Mammary epithelial cell (primary cell): ENCODE results near the gene PODN.

Source experiments
- EZH2 ChIP-seq: IDR thresholded peaks from 2 replicates; pipeline ENCODE4 v1.6.1; 2012; ENCODE audit warnings: low read length, inconsistent platforms, borderline replicate concordance
- TF ChIP-seq, protein P1 (sequence below), 2 donors: IDR thresholded peaks in 1 of 2; conservative IDR thresholded peaks in 1 of 2; 2 replicates each; pipeline ENCODE4 v1.5.1; 2011 to 2012; ENCODE audit warnings: inconsistent platforms in 2 of 2, low read length in 2 of 2, mild to moderate bottlenecking in 2 of 2, control low read depth in 1 of 2, low read depth in 1 of 2; ENCODE audit not compliant: insufficient read depth in 1 of 2; ENCODE audit errors: extremely low read depth in 1 of 2

GRCh38 chr1:53082826-53083455 is 20.9 kb downstream of the PODN start:
- TF ChIP-seq, protein P1, sequence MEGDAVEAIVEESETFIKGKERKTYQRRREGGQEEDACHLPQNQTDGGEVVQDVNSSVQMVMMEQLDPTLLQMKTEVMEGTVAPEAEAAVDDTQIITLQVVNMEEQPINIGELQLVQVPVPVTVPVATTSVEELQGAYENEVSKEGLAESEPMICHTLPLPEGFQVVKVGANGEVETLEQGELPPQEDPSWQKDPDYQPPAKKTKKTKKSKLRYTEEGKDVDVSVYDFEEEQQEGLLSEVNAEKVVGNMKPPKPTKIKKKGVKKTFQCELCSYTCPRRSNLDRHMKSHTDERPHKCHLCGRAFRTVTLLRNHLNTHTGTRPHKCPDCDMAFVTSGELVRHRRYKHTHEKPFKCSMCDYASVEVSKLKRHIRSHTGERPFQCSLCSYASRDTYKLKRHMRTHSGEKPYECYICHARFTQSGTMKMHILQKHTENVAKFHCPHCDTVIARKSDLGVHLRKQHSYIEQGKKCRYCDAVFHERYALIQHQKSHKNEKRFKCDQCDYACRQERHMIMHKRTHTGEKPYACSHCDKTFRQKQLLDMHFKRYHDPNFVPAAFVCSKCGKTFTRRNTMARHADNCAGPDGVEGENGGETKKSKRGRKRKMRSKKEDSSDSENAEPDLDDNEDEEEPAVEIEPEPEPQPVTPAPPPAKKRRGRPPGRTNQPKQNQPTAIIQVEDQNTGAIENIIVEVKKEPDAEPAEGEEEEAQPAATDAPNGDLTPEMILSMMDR (conservative IDR thresholded peaks at IDR 0.05 in 1 of 2, IDR thresholded peaks at IDR 0.05 in 1 of 2; ENCODE audit: extremely low read depth in 1 of 2, insufficient read depth in 1 of 2, low read depth in 1 of 2, low read length in 2 of 2) = no peak
- TF ChIP-seq EZH2 = no peak
